SK-N-SH (cell line): Measurements from ENCODE around the gene FLNA.

Source experiments
- EP300 ChIP-seq, 2 experiments: IDR thresholded peaks; 2 replicates each; pipeline versions ENCODE4 v1.4.0 to v1.6.1; 2012; ENCODE audit warnings: borderline replicate concordance in 1 of 2, low read depth in 1 of 2, low read length in 1 of 2
- TF ChIP-seq, protein P1 (sequence below): fragments of 200-600 bp; sonication (generic); IDR thresholded peaks from 2 replicates; pipeline ENCODE4 v1.6.1; 2017; ENCODE audit warnings: antibody characterized with exemption, mild to moderate bottlenecking, moderate library complexity
- TF ChIP-seq, protein P2 (sequence below): IDR thresholded peaks from 2 replicates; pipeline ENCODE4 v1.4.0; 2012; ENCODE audit warnings: low read depth
- TF ChIP-seq, protein P3 (sequence below): IDR thresholded peaks from 2 replicates; pipeline ENCODE4 v1.6.1; 2012; ENCODE audit warnings: mild to moderate bottlenecking, low read depth, low read length, moderate library complexity
- TF ChIP-seq, protein P4 (sequence below): IDR thresholded peaks from 2 replicates; pipeline ENCODE4 v1.4.0; 2012; ENCODE audit warnings: low read depth, borderline replicate concordance

DNA sequence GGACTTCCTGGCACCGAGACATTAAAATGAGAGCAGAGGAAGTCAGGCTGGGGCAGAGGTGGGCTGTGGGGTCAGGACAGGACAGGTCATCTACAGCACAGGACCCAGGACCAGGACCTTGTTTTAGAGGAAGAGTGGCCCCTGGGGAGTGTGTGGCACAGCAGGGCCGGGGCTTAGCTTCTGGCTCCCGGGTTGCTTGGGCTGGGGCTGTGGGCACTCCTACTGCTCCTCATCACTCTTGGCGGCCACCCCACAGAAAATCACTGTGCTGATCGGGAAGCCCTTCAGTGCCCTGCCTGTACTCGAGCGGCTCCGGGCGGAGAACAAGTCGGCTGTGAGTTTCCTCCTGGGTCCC lies 45.9 kb upstream of the FLNA start:
- TF ChIP-seq, protein P1, sequence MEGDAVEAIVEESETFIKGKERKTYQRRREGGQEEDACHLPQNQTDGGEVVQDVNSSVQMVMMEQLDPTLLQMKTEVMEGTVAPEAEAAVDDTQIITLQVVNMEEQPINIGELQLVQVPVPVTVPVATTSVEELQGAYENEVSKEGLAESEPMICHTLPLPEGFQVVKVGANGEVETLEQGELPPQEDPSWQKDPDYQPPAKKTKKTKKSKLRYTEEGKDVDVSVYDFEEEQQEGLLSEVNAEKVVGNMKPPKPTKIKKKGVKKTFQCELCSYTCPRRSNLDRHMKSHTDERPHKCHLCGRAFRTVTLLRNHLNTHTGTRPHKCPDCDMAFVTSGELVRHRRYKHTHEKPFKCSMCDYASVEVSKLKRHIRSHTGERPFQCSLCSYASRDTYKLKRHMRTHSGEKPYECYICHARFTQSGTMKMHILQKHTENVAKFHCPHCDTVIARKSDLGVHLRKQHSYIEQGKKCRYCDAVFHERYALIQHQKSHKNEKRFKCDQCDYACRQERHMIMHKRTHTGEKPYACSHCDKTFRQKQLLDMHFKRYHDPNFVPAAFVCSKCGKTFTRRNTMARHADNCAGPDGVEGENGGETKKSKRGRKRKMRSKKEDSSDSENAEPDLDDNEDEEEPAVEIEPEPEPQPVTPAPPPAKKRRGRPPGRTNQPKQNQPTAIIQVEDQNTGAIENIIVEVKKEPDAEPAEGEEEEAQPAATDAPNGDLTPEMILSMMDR = no peak
- no peak for TF ChIP-seq EP300 (IDR thresholded peaks at IDR 0.05; ENCODE audit: borderline replicate concordance in 1 of 2, low read depth in 1 of 2, low read length in 1 of 2)
- TF ChIP-seq, protein P2, sequence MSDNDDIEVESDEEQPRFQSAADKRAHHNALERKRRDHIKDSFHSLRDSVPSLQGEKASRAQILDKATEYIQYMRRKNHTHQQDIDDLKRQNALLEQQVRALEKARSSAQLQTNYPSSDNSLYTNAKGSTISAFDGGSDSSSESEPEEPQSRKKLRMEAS = no peak
- TF ChIP-seq, protein P3, sequence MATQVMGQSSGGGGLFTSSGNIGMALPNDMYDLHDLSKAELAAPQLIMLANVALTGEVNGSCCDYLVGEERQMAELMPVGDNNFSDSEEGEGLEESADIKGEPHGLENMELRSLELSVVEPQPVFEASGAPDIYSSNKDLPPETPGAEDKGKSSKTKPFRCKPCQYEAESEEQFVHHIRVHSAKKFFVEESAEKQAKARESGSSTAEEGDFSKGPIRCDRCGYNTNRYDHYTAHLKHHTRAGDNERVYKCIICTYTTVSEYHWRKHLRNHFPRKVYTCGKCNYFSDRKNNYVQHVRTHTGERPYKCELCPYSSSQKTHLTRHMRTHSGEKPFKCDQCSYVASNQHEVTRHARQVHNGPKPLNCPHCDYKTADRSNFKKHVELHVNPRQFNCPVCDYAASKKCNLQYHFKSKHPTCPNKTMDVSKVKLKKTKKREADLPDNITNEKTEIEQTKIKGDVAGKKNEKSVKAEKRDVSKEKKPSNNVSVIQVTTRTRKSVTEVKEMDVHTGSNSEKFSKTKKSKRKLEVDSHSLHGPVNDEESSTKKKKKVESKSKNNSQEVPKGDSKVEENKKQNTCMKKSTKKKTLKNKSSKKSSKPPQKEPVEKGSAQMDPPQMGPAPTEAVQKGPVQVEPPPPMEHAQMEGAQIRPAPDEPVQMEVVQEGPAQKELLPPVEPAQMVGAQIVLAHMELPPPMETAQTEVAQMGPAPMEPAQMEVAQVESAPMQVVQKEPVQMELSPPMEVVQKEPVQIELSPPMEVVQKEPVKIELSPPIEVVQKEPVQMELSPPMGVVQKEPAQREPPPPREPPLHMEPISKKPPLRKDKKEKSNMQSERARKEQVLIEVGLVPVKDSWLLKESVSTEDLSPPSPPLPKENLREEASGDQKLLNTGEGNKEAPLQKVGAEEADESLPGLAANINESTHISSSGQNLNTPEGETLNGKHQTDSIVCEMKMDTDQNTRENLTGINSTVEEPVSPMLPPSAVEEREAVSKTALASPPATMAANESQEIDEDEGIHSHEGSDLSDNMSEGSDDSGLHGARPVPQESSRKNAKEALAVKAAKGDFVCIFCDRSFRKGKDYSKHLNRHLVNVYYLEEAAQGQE = no peak
- TF ChIP-seq, protein P4, sequence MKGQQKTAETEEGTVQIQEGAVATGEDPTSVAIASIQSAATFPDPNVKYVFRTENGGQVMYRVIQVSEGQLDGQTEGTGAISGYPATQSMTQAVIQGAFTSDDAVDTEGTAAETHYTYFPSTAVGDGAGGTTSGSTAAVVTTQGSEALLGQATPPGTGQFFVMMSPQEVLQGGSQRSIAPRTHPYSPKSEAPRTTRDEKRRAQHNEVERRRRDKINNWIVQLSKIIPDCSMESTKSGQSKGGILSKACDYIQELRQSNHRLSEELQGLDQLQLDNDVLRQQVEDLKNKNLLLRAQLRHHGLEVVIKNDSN = no peak
